SH-SY5Y (cell line): ENCODE data around the gene AARSD1.

ENCODE experiments used
- GATA2 ChIP-seq: IDR thresholded peaks from 2 replicates; pipeline ENCODE4 v1.6.1; 2011; ENCODE audit warnings: mild to moderate bottlenecking, low read depth, low read length
- GATA3 ChIP-seq: IDR thresholded peaks from 2 replicates; pipeline ENCODE4 v1.6.1; 2011; ENCODE audit warnings: low read depth, mild to moderate bottlenecking, low read length, moderate library complexity

Gene AARSD1

DNA sequence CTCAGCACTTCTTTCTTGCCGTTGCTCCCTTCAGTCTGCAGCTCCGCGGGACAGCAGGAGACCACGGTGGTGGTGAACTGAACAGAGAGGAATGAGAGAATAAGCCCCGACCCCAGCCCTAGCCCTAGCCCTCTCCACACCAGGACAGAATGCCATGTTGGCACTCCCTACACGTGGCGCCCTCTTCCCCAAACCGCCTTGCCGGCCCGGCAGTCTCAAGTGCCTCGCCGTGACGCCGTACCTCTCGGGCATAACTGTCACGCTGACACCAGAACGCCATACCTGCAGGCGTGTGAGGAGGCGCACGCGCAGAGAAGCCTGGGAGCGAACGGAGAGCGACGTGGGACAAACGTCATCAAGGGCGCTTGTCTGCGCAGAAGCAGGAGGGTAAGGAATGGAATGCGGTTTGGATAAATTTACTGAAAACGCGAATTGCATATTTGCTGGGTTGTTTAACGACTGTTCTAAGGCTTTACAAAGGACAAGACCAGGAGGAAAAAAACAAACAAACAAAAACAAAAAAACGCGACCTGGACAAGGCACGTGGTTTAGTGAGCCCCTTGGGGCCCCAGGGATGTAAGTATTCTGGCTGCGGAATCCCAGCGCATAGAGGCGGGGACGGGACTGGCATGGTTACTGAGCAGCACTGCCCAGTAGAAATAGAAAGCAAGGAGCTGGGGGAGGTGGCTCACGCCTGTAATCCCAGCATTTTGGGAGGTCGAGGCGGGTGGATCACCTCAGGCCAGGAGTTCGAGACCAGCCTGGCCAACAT, at the start of gene AARSD1:
AARSD1 (minus strand) TSS at position 294 of the 772 bp plus-strand sequence; CDS start at position 280, 14 bp downstream.
- TF ChIP-seq GATA3 (no peak), GATA2 (no peak)

DNA sequence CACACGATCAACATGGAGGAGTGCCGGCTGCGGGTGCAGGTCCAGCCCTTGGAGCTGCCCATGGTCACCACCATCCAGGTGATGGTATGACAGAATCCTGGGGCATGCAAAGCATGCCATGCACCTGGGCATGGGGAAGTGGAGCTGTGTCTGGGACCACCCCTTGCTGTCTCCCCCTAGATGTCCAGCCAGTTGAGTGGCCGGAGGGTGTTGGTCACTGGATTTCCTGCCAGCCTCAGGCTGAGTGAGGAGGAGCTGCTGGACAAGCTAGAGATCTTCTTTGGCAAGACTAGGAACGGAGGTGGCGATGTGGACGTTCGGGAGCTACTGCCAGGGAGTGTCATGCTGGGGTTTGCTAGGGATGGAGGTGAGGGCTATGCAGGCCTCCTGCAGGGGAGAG, 49.0 kb upstream of the AARSD1 start:
- TF ChIP-seq GATA2 (no peak), GATA3 (no peak)

DNA sequence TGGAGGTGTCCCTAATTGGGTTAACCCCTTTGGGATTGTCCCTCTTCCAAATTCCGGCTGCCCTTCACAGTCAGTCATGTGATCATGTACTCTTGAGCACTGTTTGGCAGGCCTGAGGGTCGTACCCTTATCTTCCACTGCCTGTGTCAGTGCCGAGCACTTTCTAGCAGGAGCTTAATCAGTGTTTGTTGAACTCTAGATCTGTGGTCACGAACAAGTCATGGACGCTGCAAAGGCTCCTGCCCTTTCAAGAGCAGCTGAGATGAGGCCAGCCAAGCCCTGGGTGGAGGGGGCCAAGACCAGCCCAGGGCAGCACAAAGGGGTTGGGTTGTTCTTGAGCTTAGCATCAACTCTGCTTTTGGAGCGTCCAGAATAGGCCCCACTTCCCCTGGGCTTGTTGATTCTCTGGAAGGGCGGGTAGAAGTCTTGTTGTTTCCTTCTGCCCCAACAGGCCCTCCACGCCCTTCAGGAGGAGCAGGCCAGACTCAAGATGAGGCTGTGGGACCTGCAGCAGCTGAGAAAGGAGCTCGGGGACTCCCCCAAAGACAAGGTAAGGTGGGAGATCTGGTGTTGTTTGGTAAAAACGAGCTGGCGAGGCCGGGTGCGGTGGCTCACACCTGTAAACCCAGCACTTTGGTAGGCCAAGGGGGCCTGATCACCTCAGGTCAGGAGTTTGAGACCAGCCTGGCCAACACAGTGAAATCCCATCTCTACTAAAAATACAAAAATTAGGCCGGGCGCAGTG, 47.6 kb upstream of the AARSD1 start:
- TF ChIP-seq GATA3 (no peak), GATA2 (no peak)

DNA sequence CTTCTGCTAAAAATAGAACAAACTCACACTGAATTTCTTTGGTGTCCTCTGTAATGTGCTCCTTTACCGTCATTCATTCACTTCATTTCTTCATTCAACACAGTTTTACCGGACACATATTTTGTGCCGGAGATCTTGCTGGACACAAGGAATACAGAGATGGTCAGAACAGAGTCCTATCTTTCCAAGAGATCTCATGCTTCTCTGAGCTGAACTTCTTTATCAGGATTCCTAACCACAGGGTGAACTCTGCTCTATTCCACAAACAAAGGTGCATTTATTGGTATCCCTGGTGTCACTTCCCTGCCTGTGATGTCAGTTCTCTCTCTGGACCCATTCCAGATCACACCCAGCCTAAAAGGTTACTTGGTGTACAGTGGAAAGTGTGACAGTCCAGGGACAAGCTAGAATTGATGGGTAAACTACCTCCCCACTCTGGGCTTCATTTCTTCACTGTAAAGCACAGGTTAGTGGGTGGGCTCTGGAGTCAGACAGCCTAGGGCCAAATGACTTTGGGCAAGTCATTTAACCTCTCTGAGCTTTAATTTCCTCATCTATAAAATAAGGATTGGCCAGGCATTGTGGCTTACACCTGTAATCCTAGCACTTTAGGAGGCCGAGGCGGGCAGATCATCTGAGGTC, 46.5 kb upstream of the AARSD1 start:
- TF ChIP-seq GATA3 (no peak), GATA2 (no peak)

DNA sequence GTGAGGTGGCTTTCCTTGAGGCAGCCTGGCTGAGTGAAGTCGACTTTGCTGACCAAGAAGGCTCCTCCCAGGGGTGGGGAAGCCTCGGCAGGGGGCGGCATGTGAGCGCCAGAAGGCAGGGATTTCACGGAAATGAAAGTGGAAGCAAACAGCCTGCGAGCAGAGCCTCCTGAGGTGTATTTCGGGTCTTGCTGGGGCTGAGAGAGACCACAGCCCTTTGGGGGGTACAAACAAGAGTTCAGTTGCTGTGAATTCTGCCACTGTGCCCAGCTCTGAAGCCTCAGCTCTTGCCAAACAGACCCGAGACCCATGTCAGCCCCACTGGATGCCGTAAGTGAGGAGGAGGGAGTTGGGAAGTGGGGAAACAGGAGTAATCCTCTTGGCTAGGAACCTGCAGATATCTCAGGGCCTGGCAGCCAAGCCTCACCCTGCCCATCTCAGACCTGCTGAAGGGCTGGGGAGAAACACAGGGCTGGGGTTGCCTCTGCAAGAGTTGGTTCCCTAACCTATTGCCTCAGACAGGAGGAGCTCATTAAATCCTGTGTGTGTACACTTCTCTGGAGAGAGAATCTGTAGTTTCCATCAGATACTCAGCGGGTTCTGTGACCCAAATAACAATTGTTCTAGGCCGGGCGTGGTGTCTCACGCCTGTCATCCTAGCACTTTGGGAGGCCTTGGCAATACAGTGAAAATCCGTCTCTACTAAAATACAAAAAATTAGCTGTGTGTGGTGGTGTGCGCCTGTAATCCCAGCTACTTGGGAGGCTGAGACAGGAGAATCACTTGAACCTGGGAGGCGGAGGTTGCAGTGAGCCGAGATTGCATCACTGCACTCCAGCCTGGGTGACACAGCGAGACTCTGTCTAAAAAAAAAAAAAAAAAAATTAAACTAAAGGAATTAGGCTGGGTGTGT, 42.6 kb upstream of the AARSD1 start, which contains the start of gene IFI35:
IFI35 (plus strand) TSS at position 146 of the 913 bp plus-strand sequence; CDS start at position 310, 164 bp downstream.
- TF ChIP-seq GATA3 (no peak), GATA2 (no peak)

GRCh38 chr17:43003542-43004172, 39.4 kb upstream of the AARSD1 start:
- TF ChIP-seq GATA2 (no peak), GATA3 (no peak)

- TF ChIP-seq GATA2 (no peak), GATA3 (no peak)
Observed at GRCh38 chr17:42999003-42999525, 34.8 kb upstream of the AARSD1 start.

GRCh38 chr17:42997984-42998938, 34.0 kb upstream of the AARSD1 start, which contains the start of gene RPL27:
Gene RPL27, plus strand, starts transcription at chr17:42998419. Its CDS starts 332 bp downstream, at chr17:42998751.
- TF ChIP-seq GATA3 (no peak), GATA2 (peak; percentile 8; the same call in 1 of the 2 replicates)

DNA sequence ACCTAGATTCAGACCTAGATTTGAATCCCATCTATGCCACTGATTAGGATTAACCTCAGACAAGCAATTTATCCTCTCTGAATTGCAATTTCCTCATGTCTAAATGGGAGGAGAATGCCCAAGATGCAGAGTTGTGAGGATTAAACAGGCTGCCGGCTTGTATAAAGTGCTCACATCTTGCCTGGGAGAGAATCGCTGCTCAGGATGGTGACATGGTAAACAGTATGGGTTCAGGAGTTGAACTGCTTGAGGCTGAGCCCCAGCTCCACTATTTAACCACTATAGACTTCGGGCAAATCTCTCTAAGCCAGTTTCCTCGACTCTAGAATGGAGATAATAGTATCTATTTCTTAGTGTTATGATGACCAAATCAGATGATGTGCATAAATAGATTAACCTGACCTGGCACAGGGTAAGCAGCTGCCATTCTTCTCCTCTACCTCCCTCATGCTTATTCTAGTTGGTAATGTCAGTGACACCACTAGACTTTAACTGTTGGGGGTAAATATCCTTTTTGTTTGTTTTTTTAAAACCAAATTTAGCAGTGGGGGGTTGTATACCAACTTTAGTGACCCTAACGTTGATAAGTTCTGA, 33.2 kb upstream of the AARSD1 start:
- TF ChIP-seq GATA2, result no peak
- no peak for TF ChIP-seq GATA3

GRCh38 chr17:42992872-42993271, 28.6 kb upstream of the AARSD1 start:
- TF ChIP-seq GATA2 (no peak), GATA3 (no peak)

DNA sequence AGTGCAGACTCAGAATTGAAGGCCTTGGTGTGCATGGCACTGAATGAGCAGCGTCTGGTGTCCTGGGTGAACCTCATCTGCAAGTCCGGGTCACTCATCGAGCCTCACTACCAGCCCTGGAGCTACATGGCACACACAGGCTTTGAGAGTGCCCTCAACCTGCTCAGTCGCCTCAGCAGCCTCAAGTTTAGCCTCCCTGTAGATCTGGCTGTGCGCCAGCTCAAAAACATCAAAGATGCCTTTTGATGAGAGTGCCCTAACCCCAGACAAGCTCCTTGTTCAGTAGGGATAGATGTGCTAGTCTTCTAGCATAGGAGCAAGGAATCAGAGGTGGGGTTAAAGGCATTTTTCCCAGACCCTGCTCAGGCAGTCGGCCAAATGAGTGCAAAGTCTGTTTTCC, 27.2 kb upstream of the AARSD1 start:
- TF ChIP-seq GATA2 (no peak), GATA3 (no peak)
